GM19438 (cell line): Measurements from ENCODE around the gene DUOX1.

Experiments
- ATAC-seq: cut with Tn5 transposase; IDR thresholded peaks from one replicate; pipeline ENCODE4 v1.9.1; 2021; ENCODE audit warnings: low read depth; ENCODE audit not compliant: unreplicated experiment

The DUOX1 gene

DNA sequence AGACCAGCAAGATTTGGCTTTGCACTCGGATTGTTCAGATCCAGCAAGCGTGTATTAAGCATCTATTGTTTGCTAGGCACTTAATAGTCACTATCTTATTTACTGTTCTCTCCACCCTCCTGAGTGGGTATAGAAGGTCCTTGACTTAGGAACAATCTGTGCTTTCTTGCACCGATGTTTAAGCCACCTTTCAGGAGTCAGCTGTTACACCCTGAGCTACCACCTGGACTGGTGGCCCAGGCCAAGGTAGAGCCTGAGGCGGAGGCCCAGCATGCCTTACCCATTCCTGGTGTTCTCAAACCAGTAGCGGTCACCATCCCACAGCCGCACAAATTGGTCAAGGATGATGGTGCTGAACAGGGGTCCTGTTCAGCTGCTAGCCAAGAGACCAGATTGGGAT is 10.0 kb downstream of the DUOX1 start:
- no peak for ATAC-seq

DNA sequence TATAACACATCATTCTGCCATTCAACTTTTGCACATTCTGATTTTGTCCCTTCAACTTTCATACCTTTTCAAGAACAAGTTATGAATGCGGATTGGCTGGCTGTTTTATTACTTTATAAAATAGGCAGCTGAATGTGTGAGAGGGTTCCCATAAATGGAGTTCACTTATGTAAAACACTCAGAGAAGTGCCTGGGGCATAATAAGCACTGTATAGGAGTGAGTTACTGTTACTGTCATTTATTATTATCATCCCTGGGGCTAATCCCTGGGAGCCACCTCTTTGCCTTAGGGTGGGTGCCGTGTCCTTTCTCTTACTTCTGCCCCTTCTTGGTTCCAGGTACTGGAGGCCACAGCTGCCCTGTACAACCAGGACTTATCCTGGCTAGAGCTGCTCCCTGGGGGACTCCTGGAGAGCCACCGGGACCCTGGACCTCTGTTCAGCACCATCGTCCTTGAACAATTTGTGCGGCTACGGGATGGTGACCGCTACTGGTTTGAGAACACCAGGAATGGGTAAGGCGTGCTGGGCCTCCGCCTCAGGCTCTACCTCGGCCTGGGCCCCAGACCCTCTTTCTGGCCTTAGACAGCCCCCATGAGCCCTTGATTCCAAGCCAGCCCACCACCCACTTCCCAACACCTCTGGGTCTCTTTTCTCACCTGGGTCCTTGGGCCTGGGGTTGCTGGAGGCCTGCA is 10.9 kb downstream of the DUOX1 start:
- ATAC-seq: no peak

GRCh38 chr15:45141386-45141785 is 11.6 kb downstream of the DUOX1 start:
- ATAC-seq: no peak

DNA sequence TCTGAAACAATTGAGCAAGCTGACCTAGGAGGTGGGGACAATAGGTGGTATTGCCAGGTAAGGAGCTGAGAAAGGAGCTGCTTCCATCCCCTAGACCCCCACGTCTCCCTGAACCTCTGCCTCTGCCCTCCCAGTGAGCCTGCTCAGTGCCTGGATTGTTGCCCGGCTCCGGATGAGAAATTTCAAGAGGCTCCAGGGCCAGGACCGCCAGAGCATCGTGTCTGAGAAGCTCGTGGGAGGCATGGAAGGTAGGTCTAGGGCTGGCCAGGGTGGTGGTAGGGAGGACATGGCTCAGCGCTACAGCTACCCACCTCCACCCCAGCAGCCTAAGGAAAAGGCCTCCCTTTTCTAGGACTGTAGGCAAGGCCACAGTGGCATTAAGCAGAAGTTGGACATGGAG is 13.3 kb downstream of the DUOX1 start:
- ATAC-seq: no peak

DNA sequence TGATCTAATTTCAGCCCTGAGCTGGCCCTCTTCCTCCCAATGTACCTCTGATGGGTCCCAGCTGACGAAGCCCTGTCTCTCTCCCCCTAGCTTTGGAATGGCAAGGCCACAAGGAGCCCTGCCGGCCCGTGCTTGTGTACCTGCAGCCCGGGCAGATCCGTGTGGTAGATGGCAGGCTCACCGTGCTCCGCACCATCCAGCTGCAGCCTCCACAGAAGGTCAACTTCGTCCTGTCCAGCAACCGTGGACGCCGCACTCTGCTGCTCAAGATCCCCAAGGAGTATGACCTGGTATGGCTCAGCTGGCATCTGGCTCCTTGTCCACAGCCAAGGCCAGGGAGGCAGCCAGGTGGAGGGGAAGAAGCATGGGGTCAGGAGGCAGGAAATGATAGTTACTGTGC is 14.2 kb downstream of the DUOX1 start:
- no peak for ATAC-seq

DNA sequence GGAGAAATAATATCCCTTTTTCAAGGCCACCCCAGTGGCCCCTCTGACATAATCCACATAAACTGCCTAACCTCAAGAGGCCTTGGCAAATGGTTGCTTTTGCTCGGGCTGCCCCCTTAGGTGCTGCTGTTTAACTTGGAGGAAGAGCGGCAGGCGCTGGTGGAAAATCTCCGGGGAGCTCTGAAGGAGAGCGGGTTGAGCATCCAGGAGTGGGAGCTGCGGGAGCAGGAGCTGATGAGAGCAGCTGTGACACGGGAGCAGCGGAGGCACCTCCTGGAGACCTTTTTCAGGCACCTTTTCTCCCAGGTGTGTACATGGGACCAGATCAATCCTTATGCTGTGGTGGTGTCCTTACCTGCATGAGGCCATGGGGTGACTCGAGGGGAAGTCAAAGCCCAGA is 15.0 kb downstream of the DUOX1 start:
- no peak for ATAC-seq

- ATAC-seq: no peak
Measured at GRCh38 chr15:45146405-45146804, 16.6 kb downstream of the DUOX1 start.

GRCh38 chr15:45147606-45148005 is 17.8 kb downstream of the DUOX1 start:
- ATAC-seq: no peak

DNA sequence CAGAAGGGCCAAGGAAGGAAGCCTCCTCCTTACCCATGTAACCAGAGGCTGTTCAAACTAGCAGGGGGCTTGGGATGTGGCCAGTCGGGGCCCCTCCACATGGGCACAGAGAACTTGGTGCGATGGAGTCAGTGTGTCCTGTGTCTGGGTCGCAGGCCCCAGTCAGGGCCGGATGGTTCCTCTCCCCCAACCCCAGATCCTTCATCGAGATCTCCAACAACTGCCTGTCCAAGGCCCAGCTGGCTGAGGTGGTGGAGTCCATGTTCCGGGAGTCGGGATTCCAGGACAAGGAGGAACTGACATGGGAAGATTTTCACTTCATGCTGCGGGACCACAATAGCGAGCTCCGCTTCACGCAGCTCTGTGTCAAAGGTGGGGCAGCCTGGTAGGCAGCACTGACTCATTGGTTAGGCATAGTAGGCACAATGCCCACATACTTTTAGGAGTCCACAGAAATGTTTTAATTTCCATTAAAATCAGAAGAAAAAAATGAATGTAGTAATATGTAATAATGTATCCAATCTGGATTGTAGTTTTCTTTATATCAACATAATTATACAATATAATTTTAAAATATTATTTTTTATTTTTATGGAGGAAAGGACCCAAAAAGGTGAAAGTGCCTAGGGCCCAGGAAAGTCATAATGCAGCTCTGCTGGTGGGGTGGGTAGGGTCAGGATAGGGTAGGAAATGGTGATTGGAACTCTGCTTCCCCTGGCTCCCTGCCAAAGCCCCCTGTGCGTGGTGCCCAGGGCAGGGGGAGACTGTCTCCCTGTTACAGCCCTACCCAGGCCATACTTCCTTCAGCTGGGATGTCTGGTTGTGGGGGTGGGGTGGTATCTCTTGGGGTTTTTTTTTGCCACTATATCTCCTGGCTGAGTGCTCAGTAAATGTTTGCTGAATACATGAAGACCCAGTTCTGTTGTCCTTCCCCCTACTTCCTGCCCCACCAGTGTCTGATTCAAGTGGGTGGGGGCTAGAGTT is 18.6 kb downstream of the DUOX1 start:
- no peak for ATAC-seq

GRCh38 chr15:45149060-45149459 is 19.3 kb downstream of the DUOX1 start:
- ATAC-seq: no peak

DNA sequence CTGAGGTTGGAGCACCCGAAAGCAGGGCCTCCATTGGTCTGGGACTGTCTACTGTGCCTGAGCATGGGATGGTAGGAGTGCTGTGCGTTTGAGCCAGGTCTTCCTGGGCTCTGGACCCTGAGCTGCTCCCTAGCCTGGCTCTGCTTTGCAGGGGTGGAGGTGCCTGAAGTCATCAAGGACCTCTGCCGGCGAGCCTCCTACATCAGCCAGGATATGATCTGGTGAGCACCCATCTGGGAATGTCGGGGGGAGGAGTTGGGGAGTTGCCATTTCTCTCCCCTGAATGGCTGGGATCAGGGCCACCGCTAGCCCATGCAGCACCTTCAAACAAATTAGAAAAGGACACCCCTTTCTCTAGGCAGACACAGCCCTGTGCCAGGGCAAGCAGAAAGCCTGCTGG is 20.7 kb downstream of the DUOX1 start:
- ATAC-seq: no peak

GRCh38 chr15:45150997-45151396 is 21.2 kb downstream of the DUOX1 start:
- no peak for ATAC-seq

DNA sequence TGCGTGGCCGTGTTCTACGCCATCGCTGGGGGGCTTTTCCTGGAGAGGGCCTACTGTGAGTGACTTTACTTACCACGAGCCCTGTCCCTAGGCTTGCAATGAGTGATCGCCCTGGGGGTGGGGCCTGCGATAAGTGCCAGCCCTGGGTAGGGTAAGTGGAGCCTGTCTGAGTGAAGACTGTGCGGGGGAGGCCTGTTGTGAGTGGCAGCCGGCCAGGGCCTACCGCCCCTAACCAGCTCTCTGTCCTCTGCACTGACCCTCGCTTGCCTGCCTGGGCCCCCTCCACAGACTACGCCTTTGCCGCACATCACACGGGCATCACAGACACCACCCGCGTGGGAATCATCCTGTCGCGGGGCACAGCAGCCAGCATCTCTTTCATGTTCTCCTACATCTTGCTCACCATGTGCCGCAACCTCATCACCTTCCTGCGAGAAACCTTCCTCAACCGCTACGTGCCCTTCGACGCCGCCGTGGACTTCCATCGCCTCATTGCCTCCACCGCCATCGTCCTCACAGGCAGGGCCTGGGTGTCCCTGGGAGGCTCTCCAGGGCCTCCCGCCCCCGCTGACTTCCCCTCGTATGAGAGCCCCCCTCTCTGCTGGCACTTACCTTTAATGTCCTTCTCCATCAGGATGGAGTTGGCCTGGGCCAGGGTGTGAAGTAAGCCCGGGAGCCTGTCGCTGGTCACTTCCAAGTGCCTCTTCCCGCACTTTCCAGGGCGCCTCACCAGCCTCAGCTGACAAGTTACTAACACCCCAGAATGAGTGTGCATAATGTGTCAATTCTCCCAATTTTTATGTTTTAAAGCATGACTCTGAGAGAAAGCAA is 22.4 kb downstream of the DUOX1 start:
- ATAC-seq: no peak

- no peak for ATAC-seq
Measured at GRCh38 chr15:45155739-45156138, 25.9 kb downstream of the DUOX1 start.

- ATAC-seq: no peak
Measured at GRCh38 chr15:45156744-45157455, 27.1 kb downstream of the DUOX1 start.

DNA sequence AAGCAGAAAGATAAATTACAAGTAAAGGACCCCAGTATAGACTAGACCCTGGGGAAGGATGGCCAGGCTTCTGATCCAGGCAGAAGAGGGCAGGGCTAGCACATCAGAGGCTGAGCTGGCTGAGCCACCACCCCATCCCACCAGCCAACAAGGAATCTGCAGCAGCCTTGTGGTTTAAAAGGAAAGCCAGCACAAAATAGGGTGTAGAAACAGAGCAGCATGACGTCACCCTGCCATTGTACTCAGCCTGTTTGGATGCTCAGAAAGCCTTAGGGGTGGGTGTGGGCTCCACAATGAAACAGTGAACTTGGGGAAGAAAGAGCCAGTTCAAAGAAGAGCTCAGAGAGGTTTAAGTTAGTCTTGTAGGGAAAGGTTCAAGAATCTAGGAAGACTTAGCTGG is 28.2 kb downstream of the DUOX1 start:
- ATAC-seq: no peak

DNA sequence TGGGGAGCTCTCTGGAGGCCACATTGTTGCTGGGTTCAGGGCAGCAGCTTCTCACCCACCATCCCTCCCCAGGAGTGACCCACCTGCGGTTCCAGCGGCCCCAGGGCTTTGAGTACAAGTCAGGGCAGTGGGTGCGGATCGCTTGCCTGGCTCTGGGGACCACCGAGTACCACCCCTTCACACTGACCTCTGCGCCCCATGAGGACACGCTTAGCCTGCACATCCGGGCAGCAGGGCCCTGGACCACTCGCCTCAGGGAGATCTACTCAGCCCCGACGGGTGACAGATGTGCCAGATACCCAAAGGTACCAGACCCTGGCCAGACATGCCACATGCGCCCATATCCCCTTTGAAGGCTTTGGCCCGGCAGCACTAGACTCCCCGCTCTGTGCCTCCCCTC is 31.9 kb downstream of the DUOX1 start:
- ATAC-seq: no peak

GRCh38 chr15:45162771-45163507 is 33.1 kb downstream of the DUOX1 start:
- ATAC-seq: no peak

DNA sequence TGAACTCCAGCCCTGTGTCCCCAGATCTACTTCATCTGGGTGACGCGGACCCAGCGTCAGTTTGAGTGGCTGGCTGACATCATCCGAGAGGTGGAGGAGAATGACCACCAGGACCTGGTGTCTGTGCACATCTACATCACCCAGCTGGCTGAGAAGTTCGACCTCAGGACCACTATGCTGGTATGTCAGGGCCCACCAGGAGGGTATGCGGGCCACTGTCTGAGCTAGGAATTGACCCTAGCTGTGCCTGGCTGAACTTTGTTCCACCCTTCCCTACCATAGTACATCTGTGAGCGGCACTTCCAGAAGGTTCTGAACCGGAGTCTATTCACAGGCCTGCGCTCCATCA is 33.7 kb downstream of the DUOX1 start:
- ATAC-seq: no peak

DNA sequence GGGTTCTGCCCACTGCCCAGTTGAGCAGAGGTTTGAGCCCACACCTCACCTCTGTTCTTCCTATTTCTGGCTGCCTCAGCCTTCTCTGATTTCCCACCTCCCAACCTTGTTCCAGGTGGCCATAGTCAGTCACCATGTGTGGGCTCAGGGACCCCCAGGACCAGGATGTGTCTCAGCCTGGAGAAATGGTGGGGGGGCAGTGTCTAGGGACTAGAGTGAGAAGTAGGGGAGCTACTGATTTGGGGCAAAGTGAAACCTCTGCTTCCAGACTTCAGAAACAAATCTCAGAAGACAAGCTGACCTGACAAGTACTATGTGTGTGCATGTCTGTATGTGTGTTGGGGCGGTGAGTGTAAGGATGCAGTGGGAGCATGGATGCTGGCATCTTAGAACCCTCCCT is 35.1 kb downstream of the DUOX1 start:
- ATAC-seq: no peak
